IPS-11a (cell line): ENCODE measurements around the gene GRN.
A peak's percentile ranks its signal among the peaks of the same experiment; 100 is the strongest.
"Not testable (repeated sequence)": the region's sequence is repeated elsewhere in the genome, so short reads cannot be mapped to it uniquely, and the experiment has no call there.

Source experiments
- H3K4me3 ChIP-seq: one replicate; pipeline ENCODE4 v1.5.1; 2013; ENCODE audit warnings: low read depth, low read length, control low read depth

The GRN gene

GRCh38 chr17:44321246-44322120, 23.6 kb upstream of the GRN start:
- H3K4me3 ChIP-seq: no peak overlapping the region

DNA sequence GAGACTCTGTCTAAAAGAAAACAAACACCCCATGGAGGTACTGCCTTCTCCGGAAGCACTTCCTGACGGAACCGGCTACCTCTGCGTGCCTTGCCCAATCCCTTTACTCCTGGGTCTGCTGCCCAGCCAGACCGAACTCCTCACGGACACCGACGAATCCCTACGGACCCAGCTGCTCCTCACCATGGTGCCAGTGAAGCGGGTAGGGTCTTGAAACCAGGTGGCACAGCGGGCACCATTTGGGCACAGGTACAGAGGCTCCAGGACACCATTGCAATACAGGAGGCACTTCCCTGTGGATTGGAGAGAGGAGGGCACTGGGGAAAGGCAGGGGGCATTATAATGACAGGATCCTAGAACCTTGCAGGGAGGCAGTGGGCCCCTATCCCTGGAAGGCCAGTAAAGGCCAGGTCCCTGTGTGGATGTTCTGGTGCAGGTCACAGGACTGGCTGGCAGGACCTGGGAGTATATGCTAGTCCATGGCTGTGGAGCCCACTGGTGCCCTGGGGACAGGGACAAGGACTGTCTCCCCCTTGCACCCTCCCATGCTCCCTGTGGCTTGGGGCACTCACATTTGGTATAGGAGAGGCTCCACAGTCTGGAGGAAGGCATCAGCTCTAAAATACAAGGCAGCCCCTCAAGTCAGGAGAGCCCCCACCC, 22.7 kb upstream of the GRN start:
- H3K4me3 ChIP-seq: no peak overlapping the region

- peak overlapping the region; percentile 88 for H3K4me3 ChIP-seq
Observed at GRCh38 chr17:44323359-44324091, 21.6 kb upstream of the GRN start.

- peak overlapping the region; percentile 88 for H3K4me3 ChIP-seq
Observed at GRCh38 chr17:44324092-44324570, 21.0 kb upstream of the GRN start.

GRCh38 chr17:44324571-44325275, 20.4 kb upstream of the GRN start, which contains the start of gene SLC25A39:
Gene SLC25A39 (minus strand): TSS chr17:44324823. CDS start chr17:44323562, 1,261 bp downstream.
- peak within 1 kb of the TSS; percentile 88 for H3K4me3 ChIP-seq

DNA sequence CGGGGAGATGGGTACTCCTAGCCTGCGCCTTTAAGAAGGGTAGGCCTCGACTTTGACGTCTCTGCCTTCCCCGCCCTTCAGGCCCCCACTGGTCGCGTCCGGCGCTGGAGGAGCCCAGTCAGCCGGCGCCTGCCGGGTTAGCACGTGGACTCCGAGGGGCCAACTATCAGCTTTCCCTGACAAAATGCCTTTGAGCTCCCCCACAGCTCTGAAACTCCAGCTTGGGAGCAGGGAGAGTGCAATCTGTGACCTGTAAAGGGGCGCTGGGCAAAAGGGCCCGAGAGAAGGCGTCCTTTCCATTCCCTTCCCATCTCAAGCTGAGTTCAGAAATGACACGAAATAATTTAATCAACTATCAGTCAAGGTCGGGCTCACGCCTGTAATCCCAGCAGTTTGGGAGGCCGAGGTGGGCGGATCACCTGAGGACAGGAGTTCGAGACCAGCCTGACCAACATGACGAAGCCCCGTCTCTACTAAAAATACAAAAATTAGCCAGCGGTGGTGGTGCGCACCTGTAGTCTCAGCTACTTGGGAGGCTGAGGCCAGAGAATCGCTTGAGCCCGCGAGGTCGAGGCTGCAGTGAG, 18.1 kb upstream of the GRN start:
- H3K4me3 ChIP-seq: no peak overlapping the region

- no peak overlapping the region for H3K4me3 ChIP-seq
Observed at GRCh38 chr17:44327715-44328449, 17.2 kb upstream of the GRN start.

- not testable (repeated sequence) for H3K4me3 ChIP-seq
Observed at GRCh38 chr17:44329516-44329915, 15.6 kb upstream of the GRN start.

DNA sequence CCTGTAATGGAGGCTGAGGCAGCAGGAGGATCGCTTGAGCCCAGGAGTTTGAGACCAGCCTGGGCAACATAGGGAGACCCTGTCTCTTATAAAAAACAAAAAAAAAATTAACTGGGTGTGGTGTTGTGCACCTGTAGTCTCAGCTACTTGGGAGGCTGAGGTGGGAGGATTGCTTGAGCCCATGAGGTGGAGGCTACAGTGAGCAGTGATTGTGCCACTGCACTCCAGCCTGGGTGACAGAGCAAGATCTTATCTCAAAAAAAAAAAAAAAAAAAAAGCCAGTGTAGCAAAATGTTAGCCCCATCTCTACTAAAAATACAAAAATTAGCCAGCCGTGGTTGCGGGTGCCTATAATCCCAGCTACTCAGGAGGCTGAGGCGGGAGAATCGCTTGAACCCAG, 14.8 kb upstream of the GRN start:
- not testable (repeated sequence) for H3K4me3 ChIP-seq

GRCh38 chr17:44331249-44331760, 13.8 kb upstream of the GRN start:
- no peak overlapping the region for H3K4me3 ChIP-seq

- no peak overlapping the region for H3K4me3 ChIP-seq
Observed at GRCh38 chr17:44333371-44333770, 11.7 kb upstream of the GRN start.

- H3K4me3 ChIP-seq: no peak overlapping the region
Observed at GRCh38 chr17:44334315-44334714, 10.8 kb upstream of the GRN start.

DNA sequence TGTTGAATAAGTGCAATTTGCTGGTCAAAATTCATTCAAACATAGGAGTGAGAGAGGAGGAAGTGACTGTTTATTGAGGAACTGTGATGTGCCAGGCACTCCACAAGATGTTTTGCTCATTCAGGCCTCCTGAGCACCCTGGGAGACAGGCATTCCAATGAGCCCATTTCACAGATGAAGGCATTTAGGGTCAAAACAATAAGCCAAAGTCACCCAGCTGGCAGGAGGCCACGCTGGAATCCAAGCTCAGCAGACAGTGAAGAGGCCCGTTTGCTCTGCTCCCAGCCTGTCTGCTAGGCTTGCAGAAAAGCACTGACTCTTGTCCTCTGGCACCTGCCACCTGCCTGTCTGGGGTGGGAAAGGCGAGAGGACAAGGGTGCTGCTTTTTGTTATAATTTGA, 10.4 kb upstream of the GRN start:
- H3K4me3 ChIP-seq: no peak overlapping the region

- no peak overlapping the region for H3K4me3 ChIP-seq
Observed at GRCh38 chr17:44335564-44335963, 9.5 kb upstream of the GRN start.

DNA sequence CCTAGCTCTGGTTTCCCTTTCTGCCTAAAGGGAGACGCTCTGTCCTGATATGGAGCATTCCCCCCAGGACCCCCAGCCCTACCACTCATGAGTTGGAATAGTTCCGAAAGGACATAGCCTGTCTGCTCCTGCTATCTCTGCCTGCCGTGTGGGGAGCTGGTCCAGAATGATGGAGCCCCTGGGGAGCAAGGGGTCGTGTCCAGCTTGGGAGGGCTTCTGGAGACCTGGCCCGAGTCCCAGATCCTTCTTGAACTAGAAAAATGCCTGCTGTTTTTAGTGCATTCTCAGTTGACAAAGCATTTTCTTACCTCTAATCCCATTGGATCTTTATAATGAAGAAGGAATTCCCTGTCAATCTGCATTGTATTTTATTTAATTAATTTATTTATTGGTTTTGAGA, 9.1 kb upstream of the GRN start:
- no peak overlapping the region for H3K4me3 ChIP-seq

GRCh38 chr17:44338702-44339101, 6.4 kb upstream of the GRN start:
- H3K4me3 ChIP-seq: no peak overlapping the region

DNA sequence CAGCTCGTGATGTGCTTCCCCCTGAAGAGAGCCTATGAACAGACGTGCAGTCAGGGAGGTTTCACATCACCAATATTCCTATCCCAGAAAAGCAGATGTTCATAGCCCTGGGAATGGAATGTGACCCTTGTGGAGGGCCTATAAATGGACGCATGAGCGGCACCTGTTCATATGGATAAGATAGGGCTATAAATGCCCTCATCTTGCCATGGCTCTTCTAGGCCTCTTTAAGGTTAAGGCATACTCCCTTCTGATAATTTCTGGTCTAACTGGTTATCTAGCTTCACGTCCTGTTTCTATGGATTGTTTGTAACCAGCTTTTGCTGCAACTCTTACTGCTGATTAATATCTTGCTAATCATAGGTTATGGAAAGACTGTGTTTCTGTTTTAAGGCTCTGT, 4.5 kb upstream of the GRN start:
- not testable (repeated sequence) for H3K4me3 ChIP-seq

DNA sequence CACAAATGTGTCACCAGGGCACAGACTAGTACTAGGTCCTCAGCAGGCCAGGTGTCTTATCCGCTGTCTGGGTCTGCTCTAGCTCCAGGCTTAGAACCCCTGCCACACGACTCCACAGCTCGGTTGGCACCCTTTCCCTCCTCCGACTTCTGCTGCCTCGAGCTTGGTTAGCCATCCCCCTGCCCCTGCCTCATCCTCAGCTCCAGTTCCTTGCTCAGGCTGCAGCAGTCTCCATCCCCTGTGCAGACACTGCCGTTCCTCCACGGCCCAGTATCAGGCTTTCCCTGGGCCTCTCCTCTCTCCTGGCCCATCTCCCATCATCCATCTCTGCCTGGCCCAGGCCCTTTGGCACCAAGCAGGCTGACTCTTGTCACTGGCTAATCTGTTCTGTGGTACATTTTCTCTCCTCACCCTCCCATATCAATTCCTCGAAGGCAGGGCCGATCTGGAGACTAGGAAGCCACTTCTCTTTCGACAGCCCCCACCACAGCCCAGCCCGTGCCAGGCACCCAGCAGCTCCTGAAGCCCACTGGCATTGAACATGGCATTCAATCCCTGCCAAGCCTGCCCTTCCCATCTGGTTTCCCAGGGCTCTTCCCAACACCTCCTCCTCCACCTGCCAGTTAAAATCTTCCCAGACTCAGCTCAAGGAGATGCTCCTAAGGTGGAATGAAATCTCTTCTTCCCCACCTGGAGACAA, 1.4 kb upstream of the GRN start:
- H3K4me3 ChIP-seq: no peak overlapping the region

DNA sequence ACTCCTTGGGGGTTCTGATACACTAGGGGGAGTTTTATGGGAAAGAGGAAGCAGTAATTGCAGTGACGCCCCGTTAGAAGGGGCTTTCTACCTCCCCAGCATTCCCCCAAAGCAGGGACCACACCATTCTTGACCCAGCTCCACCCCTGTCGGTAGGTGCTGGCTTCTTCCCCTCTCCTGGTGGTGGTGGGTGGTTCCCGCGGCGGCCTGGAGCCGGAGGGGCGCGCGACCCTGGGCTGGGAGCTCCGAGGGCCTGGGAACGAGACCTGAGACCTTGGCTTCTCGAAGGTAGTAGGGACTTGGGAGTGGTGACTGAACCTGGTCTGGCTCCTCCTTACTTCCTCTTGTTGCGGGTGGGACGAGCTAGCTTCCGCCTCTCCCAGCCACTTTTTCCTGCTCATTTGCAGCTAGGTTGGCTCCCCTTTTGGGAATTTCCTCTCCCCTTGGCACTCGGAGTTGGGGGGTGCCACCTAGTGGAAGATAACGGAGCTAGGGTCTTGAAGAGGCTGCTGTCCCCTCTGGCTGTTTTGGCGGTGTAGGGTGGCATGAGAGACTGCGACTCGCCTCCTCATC, 438 bp downstream of the GRN start:
- peak overlapping the region; percentile 75 for H3K4me3 ChIP-seq
